BE2C (cell line): ENCODE results near the gene FAM131B.

ENCODE experiments used
- DNase-seq: peaks from one replicate; pipeline ENCODE4 v3.0.0-alpha.2; 2020
- H3K27me3 ChIP-seq: fragments of 250-450 bp; sonication (Bioruptor Pico); 2 replicates; pipeline ENCODE4 v1.5.1; 2020; ENCODE audit warnings: mild to moderate bottlenecking
- H3K36me3 ChIP-seq: fragments of 250-450 bp; sonication (Bioruptor Pico); 2 replicates; pipeline ENCODE4 v1.5.1; 2020; ENCODE audit warnings: mild to moderate bottlenecking
- H3K4me1 ChIP-seq: fragments of 250-450 bp; sonication (Bioruptor Pico); 2 replicates; pipeline ENCODE4 v1.5.1; 2020
- H3K4me3 ChIP-seq: 2 replicates; pipeline ENCODE4 v1.5.1; 2011; ENCODE audit warnings: low read depth, low read length
- H3K9me3 ChIP-seq: fragments of 250-450 bp; sonication (Bioruptor Pico); 2 replicates; pipeline ENCODE4 v1.5.1; 2020
- CTCF ChIP-seq: IDR thresholded peaks from 2 replicates; pipeline ENCODE4 v1.5.1; 2012; ENCODE audit warnings: mild to moderate bottlenecking, low read depth, low read length

Gene FAM131B

GRCh38 chr7:143383642-143383957, 21.1 kb upstream of the FAM131B start:
- no peak for DNase-seq
- Histone ChIP-seq H3K9me3 (no peaks in the 10 kb centered on the region), H3K4me1 (no peaks in the 10 kb centered on the region; the same call in none of the 2 replicates), H3K4me3 (no peak overlapping the region), H3K27me3 (no peaks in the 10 kb centered on the region), H3K36me3 (peaks cover 16% of the 10 kb centered on the region)
- TF ChIP-seq CTCF: no peak

- no peak overlapping the region; the same call in 1 of the 2 replicates for H3K4me3 ChIP-seq
- no peaks in the 10 kb centered on the region; the same call in none of the 2 replicates for H3K4me1 ChIP-seq
- no peaks in the 10 kb centered on the region for H3K27me3 ChIP-seq
- no peaks in the 10 kb centered on the region for H3K9me3 ChIP-seq
- no peak for TF ChIP-seq CTCF
- DNase-seq: no peak
- peaks cover 10% of the 10 kb centered on the region for H3K36me3 ChIP-seq
Measured at GRCh38 chr7:143382791-143383641, 20.5 kb upstream of the FAM131B start.

GRCh38 chr7:143382126-143382790, 19.7 kb upstream of the FAM131B start:
- Histone ChIP-seq H3K4me1 (no peaks in the 10 kb centered on the region; the same call in none of the 2 replicates), H3K9me3 (no peaks in the 10 kb centered on the region), H3K36me3 (peaks cover 10% of the 10 kb centered on the region), H3K4me3 (peak overlapping the region; percentile 93), H3K27me3 (no peaks in the 10 kb centered on the region)
- DNase-seq: no peak
- TF ChIP-seq CTCF: no peak

- no peaks in the 10 kb centered on the region for H3K9me3 ChIP-seq
- H3K4me3 ChIP-seq: peak overlapping the region; percentile 93
- peaks cover 10% of the 10 kb centered on the region for H3K36me3 ChIP-seq
- H3K27me3 ChIP-seq: no peaks in the 10 kb centered on the region
- peak; percentile 80 for DNase-seq
- no peak for TF ChIP-seq CTCF
- H3K4me1 ChIP-seq: no peaks in the 10 kb centered on the region; the same call in none of the 2 replicates
Measured at GRCh38 chr7:143381427-143382125, 19.1 kb upstream of the FAM131B start.

GRCh38 chr7:143380646-143381426, 18.3 kb upstream of the FAM131B start, which contains the start of gene ZYX:
Gene ZYX, plus strand, starts transcription at chr7:143381345. Its CDS starts 227 bp downstream, at chr7:143381572.
- DNase-seq: peak; percentile 93
- no peak for TF ChIP-seq CTCF
- H3K4me1 ChIP-seq: no peaks in the 10 kb centered on the region; the same call in none of the 2 replicates
- no peaks in the 10 kb centered on the region for H3K9me3 ChIP-seq
- H3K27me3 ChIP-seq: no peaks in the 10 kb centered on the region
- peaks cover 10% of the 10 kb centered on the region for H3K36me3 ChIP-seq
- H3K4me3 ChIP-seq: peak within 1 kb of the TSS; percentile 93
